Inflammatory macrophage treated with lipopolysaccharide for 1 hour (primary cell): ENCODE results near the gene FAAP20.

Experiments
- DNase-seq, 2 donors: peaks; one replicate each; pipeline ENCODE4 v3.0.0-alpha.2; 2020 to 2022

Gene FAAP20

DNA sequence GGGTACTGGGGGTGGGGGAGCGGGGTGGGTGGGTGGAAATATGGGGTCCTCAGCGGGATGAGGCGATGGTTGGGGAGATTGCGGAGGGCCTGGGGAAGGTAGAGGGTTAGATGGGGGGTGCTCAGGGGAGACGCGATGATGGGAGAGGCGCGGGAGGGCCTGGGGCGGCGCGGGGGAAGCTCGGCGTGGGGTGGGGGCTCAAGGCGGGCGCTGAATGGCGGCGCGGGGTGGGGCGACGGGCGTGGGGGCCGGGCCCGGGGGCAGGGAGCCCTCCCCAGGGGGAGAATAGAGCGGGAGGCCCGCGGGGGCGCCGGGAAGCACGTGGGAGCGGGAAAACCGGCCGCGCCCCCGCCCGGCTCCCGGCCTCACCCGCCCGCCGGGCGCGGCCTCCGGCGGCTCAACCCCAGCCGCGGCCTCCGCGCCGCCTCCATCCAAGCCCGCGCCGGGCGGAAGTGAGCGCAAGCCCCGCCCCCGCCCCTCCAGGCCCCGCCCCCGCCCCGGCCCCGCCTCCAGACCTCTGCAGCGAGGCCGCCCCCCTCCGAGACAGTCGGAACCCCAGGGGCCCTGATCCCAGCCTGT is at the start of gene FAAP20:
Gene FAAP20, minus strand, starts transcription at position 454 of the 579 bp plus-strand sequence. Its CDS starts 23 bp downstream, at position 431.
- DNase-seq: peak in 1 of 2 donors; percentile 36

- peak; percentile 33 to 84 for DNase-seq
Measured at GRCh38 chr1:2242814-2243725, 48.5 kb upstream of the FAAP20 start.

DNA sequence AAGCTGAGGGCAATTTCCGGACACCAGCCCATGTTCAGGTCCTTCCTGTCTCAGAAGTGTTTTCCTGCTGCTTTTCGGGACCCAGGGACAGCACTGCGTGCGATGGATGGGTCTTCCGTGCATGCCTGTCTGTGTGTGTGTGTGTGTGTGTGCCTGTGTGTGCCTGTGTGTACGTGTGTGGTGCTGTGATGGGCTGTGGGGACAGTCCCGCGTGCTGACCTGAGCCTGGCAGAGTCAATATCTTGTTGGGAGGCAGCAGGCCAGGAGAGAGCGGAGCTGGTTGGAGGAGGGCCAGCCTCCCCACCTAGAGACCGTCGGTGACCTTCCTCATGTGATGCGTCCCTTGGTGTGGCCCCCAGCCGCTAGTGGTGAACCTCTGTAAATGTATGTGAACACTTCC is 47.2 kb upstream of the FAAP20 start:
- no peak for DNase-seq

DNA sequence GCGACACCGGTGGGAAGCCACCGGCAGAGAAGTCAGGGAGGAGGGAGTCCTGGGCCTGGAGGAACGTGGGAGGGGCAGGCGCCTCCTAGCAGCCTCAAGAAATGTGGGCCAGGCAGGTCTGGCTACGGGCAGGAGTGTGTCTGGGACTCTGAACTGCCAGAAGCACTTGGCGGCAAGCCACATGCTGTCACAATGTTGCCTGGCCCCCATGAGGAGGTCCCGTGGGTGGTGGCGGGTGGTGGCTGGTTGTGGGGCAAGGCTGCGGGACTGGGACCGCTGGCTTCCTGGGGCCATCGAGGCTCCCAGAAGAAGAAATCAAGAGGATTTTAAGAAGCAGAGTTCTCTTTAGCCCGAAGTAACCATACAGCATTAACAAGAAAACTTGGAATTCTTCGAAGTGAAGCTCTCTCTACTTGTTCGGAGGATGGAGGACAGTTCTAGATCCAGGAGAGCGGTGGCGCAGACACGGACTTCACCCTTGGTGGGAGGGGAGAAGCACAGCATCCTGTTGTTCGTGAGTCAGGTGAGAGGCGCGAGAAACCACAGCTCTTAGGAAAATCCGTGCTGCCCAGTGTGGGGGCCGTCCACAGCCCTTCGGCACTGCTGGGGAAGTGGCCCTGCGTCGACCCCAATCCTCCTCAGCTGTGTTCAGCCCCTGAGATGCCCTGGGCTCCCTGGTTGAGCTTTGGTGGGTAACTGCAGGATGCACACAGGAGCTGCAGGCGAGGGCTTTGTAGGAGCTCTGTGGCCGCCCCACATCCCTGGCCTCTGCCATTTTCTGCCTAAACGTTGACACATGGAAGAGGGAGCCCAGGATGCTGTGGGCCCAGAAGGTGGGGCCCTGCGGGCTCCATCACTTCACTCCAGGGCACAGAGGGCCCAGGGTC is 45.9 kb upstream of the FAAP20 start:
- peak; percentile 50 to 62 for DNase-seq

DNA sequence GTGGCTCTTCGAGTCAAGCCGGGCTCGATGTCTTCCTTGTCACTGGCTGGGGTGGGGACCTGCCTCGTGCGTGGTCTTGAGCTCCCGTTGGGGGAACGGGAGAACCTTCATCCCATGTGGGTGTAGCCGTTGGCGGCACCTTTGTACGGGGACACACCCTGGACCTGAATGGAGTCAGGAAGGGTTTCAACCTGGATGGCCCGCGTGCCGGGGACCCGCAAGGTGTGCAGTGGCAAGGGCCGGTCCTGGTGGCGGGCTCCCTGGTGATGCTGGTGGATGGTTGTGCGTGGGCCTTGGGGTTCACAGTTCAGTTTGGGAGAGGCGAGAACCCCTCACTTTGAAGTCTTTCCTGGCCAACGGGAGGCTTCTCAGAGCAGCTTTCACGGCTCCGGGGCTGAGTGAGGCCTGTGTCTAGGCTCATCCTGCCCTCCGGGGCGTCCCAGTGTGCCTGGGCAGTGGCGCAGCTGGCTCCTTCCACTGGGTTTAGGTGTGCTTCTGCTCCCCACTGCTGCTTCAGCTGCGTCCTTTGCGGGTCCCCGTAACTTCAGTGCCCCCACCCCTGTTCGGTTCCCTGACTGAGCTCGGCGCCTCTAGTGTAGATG is 44.9 kb upstream of the FAAP20 start:
- no peak for DNase-seq

GRCh38 chr1:2239013-2239370 is 44.4 kb upstream of the FAAP20 start:
- no peak for DNase-seq

DNA sequence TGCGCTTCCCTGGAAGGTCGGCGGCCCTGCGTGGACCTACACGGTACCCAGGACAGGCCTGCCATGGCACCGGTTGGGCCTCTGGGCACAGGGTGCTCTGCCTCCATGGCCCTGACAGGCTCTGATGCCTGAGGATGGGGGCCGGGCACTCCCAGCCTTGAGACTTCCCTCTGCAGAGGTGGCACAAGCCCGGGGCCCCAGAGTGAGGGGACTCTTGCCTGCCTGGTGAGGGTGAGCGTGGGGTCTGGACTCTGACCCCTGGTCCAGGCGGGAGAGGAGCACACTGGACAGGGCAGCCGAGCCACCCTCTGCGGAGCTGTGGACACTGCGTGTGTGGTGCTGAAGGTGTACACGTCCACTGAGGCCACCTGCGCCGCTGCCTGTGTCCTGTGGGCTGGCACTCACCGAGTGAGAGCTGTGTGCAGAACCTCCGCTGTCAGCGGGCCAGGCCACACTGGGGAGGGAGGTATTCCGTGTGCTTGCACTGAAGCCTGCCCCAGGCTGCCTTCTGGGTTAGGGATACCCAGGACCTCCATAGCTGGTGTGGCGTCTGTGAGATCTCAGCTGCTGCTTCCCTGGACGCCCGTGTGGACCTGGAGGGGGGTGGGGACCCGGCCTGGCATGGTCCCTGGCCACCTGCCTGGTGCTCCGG is 43.9 kb upstream of the FAAP20 start:
- DNase-seq: no peak

DNA sequence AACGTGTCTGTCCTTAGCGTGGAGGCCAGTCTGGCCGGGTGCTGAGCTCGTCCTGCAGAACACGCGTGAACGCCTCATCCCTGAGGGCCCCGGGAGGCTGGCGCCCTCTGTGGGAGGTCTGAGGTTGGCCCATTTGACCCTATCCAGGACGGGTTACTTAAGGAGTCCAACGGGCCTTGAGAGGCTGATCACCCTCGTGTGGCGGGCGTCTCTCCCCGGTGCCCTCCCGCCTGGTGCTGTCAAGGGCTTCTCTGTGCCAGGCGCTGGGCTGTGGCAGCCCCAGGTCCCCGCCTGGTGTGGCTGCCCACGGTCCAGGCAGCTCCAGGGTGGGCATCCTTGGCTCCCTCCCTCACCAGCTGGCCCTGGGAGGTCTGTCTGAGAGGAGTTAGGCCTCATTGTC is 43.2 kb upstream of the FAAP20 start:
- DNase-seq: no peak

DNA sequence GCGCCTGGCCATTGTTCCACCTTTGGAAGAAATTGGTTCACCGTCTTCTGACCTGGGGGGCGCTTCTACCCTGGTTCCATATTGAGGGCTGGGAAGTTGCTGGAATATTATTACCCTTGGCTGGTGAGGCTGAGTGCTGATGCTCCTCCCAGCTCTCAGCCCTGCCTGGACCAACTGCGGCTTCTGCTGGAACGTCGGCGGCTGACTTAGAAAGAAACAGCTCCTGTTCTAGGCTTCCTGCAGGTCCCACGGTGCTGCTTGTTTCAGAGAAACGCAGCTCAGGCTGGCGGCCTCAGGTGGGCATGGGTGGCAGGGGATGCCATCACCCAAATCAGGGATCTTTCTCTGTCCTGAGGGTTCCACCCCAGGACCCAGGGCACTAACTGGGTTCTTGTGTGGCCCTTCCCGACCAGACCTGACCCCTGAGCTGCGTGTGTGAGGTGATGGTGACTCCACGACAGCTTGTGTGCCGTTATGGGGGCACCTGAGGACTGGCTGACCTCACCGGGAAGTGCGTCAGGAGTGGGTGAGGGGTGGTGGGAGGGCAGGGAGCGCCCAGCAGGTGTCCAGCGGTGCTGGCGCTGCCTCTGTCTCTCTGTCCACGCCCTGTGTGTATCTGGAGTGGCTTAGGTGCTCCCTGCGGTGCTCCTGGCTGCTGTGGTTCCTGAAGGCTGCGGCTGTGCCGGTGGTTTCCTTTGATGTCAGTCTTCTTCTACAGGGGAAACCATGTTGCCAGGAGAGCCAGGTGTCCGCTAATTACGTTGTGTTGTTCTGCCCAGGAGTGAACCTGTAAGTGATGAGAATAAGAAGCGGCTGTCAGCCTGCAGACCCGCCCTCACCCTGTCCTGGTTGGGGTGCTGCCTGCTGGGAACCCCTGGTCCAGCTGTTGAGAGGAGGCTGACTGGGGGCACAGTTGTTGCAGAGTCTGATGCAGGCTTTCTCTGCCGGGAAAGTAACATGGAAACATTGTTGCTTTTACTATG is 42.4 kb upstream of the FAAP20 start:
- no peak for DNase-seq

- DNase-seq: no peak
Measured at GRCh38 chr1:2235300-2235998, 40.9 kb upstream of the FAAP20 start.

- no peak for DNase-seq
Measured at GRCh38 chr1:2234762-2235113, 40.2 kb upstream of the FAAP20 start.

GRCh38 chr1:2233997-2234761 is 39.6 kb upstream of the FAAP20 start:
- peak; percentile 91 to 98 for DNase-seq

DNA sequence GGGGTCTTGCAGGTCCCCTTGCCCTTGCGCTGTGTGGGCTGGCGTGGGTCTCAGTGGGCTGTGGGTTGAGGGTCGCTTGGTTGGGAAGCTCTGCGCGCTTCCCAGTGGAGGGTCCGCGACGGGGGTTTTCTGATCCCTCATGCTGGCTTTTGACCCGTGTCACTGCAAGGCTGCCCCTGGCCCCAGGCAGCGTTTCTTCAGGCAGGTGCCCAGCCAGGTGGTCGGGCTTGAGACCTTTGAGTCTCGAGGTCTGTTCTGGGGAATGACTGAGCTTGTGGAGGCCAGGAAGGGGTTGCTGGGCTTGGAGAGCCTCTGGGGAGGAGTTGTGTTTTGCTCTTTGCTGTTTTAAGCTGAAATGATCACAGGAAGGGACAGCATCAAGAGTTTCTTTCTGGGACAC is 38.9 kb upstream of the FAAP20 start:
- no peak for DNase-seq

DNA sequence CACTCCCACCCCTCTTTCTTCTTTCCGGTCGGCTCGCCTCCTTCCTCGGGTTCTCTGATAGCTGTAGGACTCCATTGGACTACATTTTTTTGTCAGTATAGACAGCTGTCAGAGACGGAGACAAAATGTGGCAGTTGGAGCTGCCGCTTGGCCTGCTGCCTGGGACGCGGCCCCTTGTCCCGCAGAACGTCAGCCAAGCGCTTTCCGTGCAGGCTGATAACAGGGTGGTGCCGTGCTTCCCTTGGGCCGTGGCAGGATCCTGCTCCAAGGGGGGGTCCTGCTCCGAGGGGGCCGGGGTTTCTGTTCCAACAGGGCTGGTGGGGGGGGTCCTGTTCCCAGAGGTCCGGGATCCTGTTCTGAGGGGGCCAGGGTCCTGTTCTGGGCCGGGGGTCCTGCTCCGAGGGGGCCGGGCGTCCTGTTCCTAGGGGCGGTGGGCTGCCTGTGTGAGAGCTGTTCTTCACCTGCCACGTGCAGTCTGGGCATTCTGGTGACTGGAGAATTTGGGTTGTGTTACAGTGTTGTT is 38.4 kb upstream of the FAAP20 start:
- DNase-seq: no peak

- peak in 1 of 2 donors; percentile 27 for DNase-seq
Measured at GRCh38 chr1:2232255-2232915, 37.8 kb upstream of the FAAP20 start.

- peak; percentile 64 to 73 for DNase-seq
Measured at GRCh38 chr1:2231532-2232254, 37.1 kb upstream of the FAAP20 start.

DNA sequence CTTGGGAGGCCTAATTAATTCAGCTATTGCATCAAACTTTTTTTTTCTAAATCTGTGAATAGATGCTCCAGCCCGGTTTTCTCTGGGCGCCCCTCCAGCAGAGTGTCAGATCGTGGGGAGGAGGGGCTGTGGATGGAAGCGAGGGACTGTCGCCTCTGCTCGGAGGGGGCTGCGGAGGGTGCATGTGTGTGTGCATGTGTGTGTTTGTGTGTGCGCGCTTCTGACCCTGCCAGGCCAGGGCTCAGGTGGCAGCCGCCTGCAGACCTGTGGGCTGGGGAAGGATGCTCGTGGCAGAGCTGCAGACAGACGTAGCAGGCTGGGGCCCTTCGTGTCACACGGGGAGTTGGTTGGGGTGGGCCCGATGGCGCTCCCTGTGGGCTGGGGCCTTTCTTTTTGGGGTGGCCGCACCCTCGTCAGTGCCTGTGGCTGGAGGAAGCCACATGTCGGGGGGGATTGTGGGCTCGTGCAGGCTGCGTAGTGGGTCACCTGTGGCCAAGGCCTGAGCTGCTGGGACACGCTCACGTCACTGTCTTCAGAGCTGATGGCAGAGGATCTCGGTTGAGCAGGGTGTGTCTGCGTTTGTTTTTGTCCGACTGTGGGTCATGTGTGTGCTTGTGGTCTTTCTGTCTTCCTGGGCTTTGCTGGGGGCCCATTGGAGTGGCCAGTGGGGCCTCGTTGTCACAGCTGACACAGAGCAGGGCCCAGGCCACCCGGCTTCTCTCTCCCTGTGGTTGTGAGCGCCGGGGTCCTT is 36.4 kb upstream of the FAAP20 start:
- no peak for DNase-seq
